ENCODE data around the gene UBASH3A.

The UBASH3A gene

GRCh38 chr21:42495765-42496119 is 92.0 kb downstream of the UBASH3A start:
- no peak overlapping the region for H3K9ac ChIP-seq (ENCODE audit: low read depth, low read length)
- no peaks in the 10 kb centered on the region for H3K9me3 ChIP-seq (ENCODE audit: control insufficient read depth, insufficient read depth, low read length)
- peaks cover 5% of the 10 kb centered on the region; the same call in 1 of the 2 replicates for H3K4me1 ChIP-seq (ENCODE audit: control insufficient read depth, insufficient read depth, low read length)
- H3K36me3 ChIP-seq (ENCODE audit: control insufficient read depth, insufficient read depth, low read length) = no peaks in the 10 kb centered on the region
- peaks cover 4% of the 10 kb centered on the region; the same call in 1 of the 2 replicates for H3K27me3 ChIP-seq (ENCODE audit: control insufficient read depth, insufficient read depth, low read length)
- peak overlapping the region; percentile 82 for H3K4me3 ChIP-seq (ENCODE audit: low read depth, low read length)
- H3K27ac ChIP-seq (ENCODE audit: low read depth, low read length) = no peak overlapping the region

GRCh38 chr21:42496120-42496838 is 92.6 kb downstream of the UBASH3A start, which contains the start of gene RSPH1:
Gene RSPH1 (minus strand): TSS chr21:42496224. CDS start chr21:42496186, 38 bp downstream.
- peak within 1 kb of the TSS; percentile 82 for H3K4me3 ChIP-seq (ENCODE audit: low read depth, low read length)
- peak within 1 kb of the TSS; percentile 73 for H3K27ac ChIP-seq (ENCODE audit: low read depth, low read length)
- H3K36me3 ChIP-seq (ENCODE audit: control insufficient read depth, insufficient read depth, low read length) = no peaks in the 10 kb centered on the region
- H3K9me3 ChIP-seq (ENCODE audit: control insufficient read depth, insufficient read depth, low read length) = no peaks in the 10 kb centered on the region
- peaks cover 5% of the 10 kb centered on the region; the same call in 1 of the 2 replicates for H3K4me1 ChIP-seq (ENCODE audit: control insufficient read depth, insufficient read depth, low read length)
- peaks cover 4% of the 10 kb centered on the region; the same call in 1 of the 2 replicates for H3K27me3 ChIP-seq (ENCODE audit: control insufficient read depth, insufficient read depth, low read length)
- H3K9ac ChIP-seq (ENCODE audit: low read depth, low read length) = peak within 1 kb of the TSS; percentile 69

DNA sequence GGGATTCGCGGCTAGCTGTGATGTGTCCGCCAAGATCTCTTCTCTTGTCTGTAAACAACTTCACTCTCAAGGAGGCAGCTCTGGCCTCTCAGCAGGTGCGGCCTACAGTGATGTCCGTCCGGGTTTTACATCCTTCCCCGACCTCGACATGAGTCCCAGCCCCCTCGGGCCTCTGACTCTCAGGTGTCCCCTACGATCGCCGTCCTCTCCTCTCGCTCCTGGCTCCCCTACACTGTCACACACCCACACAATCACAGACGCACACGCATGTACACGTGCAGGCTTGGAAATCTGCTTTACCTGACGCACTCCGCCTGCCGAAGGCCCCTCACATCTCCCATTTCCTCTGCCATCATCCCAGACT is 93.1 kb downstream of the UBASH3A start:
- peak overlapping the region; percentile 73 for H3K27ac ChIP-seq (ENCODE audit: low read depth, low read length)
- no peaks in the 10 kb centered on the region for H3K9me3 ChIP-seq (ENCODE audit: control insufficient read depth, insufficient read depth, low read length)
- peak overlapping the region; percentile 79 for H3K4me3 ChIP-seq (ENCODE audit: low read depth, low read length)
- H3K4me1 ChIP-seq (ENCODE audit: control insufficient read depth, insufficient read depth, low read length) = peaks cover 5% of the 10 kb centered on the region; the same call in 1 of the 2 replicates
- H3K27me3 ChIP-seq (ENCODE audit: control insufficient read depth, insufficient read depth, low read length) = peaks cover 4% of the 10 kb centered on the region; the same call in 1 of the 2 replicates
- no peaks in the 10 kb centered on the region for H3K36me3 ChIP-seq (ENCODE audit: control insufficient read depth, insufficient read depth, low read length)
- H3K9ac ChIP-seq (ENCODE audit: low read depth, low read length) = peak overlapping the region; percentile 69

Data from HUES48 (cell line).